ENCODE measurements around the gene CORO2A. TPM values are rescaled to one million over a fixed set of nuclear protein-coding genes. Genes with fewer than 3 reads are reported as not detected.

The CORO2A gene
- total and polyA plus RNA-seq, 5 experiments from 2014 or later = 5.2 to 11.7 (median 10.0) TPM

Small RNAs within 50 kb of the gene (microRNA-seq; reads per million reads assigned to microRNA genes)
- not detected for gene MIR6854 (ENCODE audit: borderline microRNAs expressed)

Other genes with a start within 250 kb of the CORO2A start
- 100 to 1,000 TPM; 200 to 205 TPM for gene ANP32B, start 209.3 kb downstream of the CORO2A start, total RNA-seq
- gene ANP32B, start 209.3 kb downstream of the CORO2A start, polyA plus RNA-seq = 100 to 1,000 TPM in 2 of 3 donors, 10 to 100 TPM in 1; 87.8 to 110 (median 108) TPM
- 10 to 100 TPM; 15.0 to 15.7 TPM for gene NANS, start 135.9 kb downstream of the CORO2A start, total RNA-seq
- gene NANS, start 135.9 kb downstream of the CORO2A start, polyA plus RNA-seq = 10 to 100 TPM; 28.9 to 32.4 (median 30.9) TPM
- 10 to 100 TPM; 76.9 to 78.1 TPM for gene TRIM14, start 73.4 kb downstream of the CORO2A start, total RNA-seq
- 10 to 100 TPM; 48.7 to 84.0 (median 68.4) TPM for gene TRIM14, start 73.4 kb downstream of the CORO2A start, polyA plus RNA-seq
- 1 to 10 TPM; 6.3 to 6.9 TPM for gene TBC1D2, start 63.0 kb upstream of the CORO2A start, total RNA-seq
- gene TBC1D2, start 63.0 kb upstream of the CORO2A start, polyA plus RNA-seq = 1 to 10 TPM; 2.0 to 5.9 (median 2.8) TPM

All from naive thymus-derived CD8-positive, alpha-beta T cell (primary cell).